ENCODE data around the gene UFD1. TPM values are rescaled to one million over a fixed set of nuclear protein-coding genes. Genes with fewer than 3 reads are reported as not detected.

UFD1 gene
- total RNA-seq, 1 experiment from 2014 or later: 74.4 TPM

- TF ChIP-seq, protein P1, sequence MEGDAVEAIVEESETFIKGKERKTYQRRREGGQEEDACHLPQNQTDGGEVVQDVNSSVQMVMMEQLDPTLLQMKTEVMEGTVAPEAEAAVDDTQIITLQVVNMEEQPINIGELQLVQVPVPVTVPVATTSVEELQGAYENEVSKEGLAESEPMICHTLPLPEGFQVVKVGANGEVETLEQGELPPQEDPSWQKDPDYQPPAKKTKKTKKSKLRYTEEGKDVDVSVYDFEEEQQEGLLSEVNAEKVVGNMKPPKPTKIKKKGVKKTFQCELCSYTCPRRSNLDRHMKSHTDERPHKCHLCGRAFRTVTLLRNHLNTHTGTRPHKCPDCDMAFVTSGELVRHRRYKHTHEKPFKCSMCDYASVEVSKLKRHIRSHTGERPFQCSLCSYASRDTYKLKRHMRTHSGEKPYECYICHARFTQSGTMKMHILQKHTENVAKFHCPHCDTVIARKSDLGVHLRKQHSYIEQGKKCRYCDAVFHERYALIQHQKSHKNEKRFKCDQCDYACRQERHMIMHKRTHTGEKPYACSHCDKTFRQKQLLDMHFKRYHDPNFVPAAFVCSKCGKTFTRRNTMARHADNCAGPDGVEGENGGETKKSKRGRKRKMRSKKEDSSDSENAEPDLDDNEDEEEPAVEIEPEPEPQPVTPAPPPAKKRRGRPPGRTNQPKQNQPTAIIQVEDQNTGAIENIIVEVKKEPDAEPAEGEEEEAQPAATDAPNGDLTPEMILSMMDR (conservative IDR thresholded peaks at IDR 0.05): no peak
- H2AK5ac ChIP-seq (ENCODE audit: insufficient read length, low read length): no peak overlapping the region
- no peaks in the 10 kb centered on the region for H3K9me3 ChIP-seq (ENCODE audit: control insufficient read depth, low read depth, low read length)
- no peaks in the 10 kb centered on the region for H3K27me3 ChIP-seq (ENCODE audit: insufficient read depth, low read length)
- H3K27ac ChIP-seq (ENCODE audit: insufficient read length, low read depth, low read length): no peak overlapping the region
- Mint-ChIP-seq H3K27me3 (ENCODE audit: low read depth) (no peaks in the 10 kb centered on the region), H3K36me3 (ENCODE audit: insufficient read depth in 1 of 3, low read depth in 3 of 3) (peaks cover 23 to 37% (median 29%) of the 10 kb centered on the region in 3 experiments; a peak in 6 of 7 replicates), H3K4me1 (peaks cover 4 to 12% of the 10 kb centered on the region in 2 experiments), H3K9me3 (no peaks in the 10 kb centered on the region), H3K4me3 (no peak overlapping the region), H3K27ac (no peak overlapping the region; a peak in 1 of 7 replicates)
- H4K8ac ChIP-seq (replicated peaks; ENCODE audit: insufficient read length, low read depth, low read length): no peak overlapping the region
- H3K23ac ChIP-seq (ENCODE audit: insufficient read length, low read depth, low read length): no peak overlapping the region
- H3K4me2 ChIP-seq (ENCODE audit: insufficient read depth, insufficient read length, low read length): no peak overlapping the region
- no peak for DNase-seq
- H4K91ac ChIP-seq (ENCODE audit: insufficient read length, low read depth, low read length): no peak overlapping the region
- H3K4me1 ChIP-seq (ENCODE audit: insufficient read depth, low read length): no peaks in the 10 kb centered on the region
- H2BK20ac ChIP-seq (ENCODE audit: low read depth, low read length, poor library complexity, severe bottlenecking): no peak overlapping the region
- no CpG with 5 or more reads among the region's 1 CpG for WGBS (ENCODE audit: extremely low coverage, insufficient read length, low lambda C conversion rate)
- H3K9ac ChIP-seq (ENCODE audit: extremely low read depth, insufficient read length, low read length): no peak overlapping the region
- no peak overlapping the region for H3K14ac ChIP-seq (ENCODE audit: insufficient read depth, low read length)
- H2BK12ac ChIP-seq (ENCODE audit: insufficient read length, low read depth, low read length): no peak overlapping the region
- no peak overlapping the region for H2AFZ ChIP-seq (ENCODE audit: low read length)
- H3K79me1 ChIP-seq (ENCODE audit: insufficient read depth, low read depth, low read length, poor library complexity, severe bottlenecking): peaks cover 2% of the 10 kb centered on the region
- no peaks in the 10 kb centered on the region for H4K20me1 ChIP-seq (ENCODE audit: control insufficient read depth, insufficient read depth, insufficient read length)
- H4K5ac ChIP-seq (ENCODE audit: insufficient read length, low read depth, low read length): no peak overlapping the region
- H2BK15ac ChIP-seq (ENCODE audit: low read depth, low read length): no peak overlapping the region
- no peaks in the 10 kb centered on the region for H3K23me2 ChIP-seq (ENCODE audit: insufficient read length, low read depth, low read length, poor library complexity, severe bottlenecking)
- peaks cover 13% of the 10 kb centered on the region; the same call in 1 of the 2 replicates for H3K79me2 ChIP-seq (ENCODE audit: insufficient read depth, low read length)
- H3K4ac ChIP-seq (ENCODE audit: low read depth, low read length): no peak overlapping the region
- H3T11ph ChIP-seq (ENCODE audit: low read length): no peak overlapping the region
- no peak overlapping the region for H2BK120ac ChIP-seq (ENCODE audit: low read depth, low read length, poor library complexity, severe bottlenecking)
- H3K18ac ChIP-seq (ENCODE audit: insufficient read length, low read depth, low read length): no peak overlapping the region
- no peak overlapping the region for H3K56ac ChIP-seq (ENCODE audit: insufficient read length, low read depth, low read length)
- H2BK5ac ChIP-seq (ENCODE audit: insufficient read length, low read length): no peak overlapping the region
Measured at GRCh38 chr22:19411690-19412045, 67.3 kb downstream of the UFD1 start.

Measured in H9 (cell line).